ENCODE results near the gene TMC8.

DNA sequence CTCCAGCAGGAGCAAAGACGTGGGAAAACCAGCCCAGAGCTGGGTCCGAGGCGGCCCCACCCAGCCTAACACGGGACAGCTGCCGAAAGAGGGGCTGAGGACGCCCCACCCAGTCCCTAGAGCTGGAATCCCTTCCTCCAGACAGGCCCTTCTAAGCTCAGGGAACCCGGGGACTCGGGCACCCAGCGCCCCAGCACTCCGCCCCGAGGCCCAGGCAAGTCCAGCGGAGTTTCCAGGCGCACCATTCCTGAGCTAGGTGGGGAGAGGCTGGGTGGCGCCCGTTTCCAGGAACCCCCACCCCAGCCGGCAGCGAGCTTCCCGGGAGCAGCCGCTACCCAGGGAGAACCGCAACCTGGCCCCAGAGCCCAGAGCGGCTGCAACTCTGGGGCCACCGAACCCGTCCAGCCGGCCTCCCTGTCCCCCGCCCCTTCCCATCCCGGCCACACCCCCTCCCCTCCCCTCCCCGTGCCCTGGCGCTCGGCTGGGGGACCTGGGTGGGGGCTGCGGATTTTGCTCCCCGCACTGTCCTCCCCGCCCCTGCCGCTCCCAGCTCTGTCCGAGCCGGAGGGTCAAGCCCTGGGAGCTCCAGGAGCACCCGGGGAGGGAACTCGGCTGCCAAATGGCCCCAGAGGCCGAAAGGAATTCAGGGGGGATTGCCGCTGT is 2.6 kb upstream of the TMC8 start:
- TF ChIP-seq, protein P1, sequence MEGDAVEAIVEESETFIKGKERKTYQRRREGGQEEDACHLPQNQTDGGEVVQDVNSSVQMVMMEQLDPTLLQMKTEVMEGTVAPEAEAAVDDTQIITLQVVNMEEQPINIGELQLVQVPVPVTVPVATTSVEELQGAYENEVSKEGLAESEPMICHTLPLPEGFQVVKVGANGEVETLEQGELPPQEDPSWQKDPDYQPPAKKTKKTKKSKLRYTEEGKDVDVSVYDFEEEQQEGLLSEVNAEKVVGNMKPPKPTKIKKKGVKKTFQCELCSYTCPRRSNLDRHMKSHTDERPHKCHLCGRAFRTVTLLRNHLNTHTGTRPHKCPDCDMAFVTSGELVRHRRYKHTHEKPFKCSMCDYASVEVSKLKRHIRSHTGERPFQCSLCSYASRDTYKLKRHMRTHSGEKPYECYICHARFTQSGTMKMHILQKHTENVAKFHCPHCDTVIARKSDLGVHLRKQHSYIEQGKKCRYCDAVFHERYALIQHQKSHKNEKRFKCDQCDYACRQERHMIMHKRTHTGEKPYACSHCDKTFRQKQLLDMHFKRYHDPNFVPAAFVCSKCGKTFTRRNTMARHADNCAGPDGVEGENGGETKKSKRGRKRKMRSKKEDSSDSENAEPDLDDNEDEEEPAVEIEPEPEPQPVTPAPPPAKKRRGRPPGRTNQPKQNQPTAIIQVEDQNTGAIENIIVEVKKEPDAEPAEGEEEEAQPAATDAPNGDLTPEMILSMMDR (IDR thresholded peaks at IDR 0.05): no peak
- no peak for TF ChIP-seq POLR2A (IDR thresholded peaks at IDR 0.05; ENCODE audit: low read depth)
- no peak for TF ChIP-seq POLR2AphosphoS5 (IDR thresholded peaks at IDR 0.05)
- TF ChIP-seq EP300 (IDR thresholded peaks at IDR 0.05): no peak

Measured in esophagus muscularis mucosa (tissue), 4 donors.